Subcutaneous abdominal adipose tissue (tissue), 5 donors: Measurements from ENCODE around the gene TRIM32.
"Not testable (repeated sequence)": the region's sequence is repeated elsewhere in the genome, so short reads cannot be mapped to it uniquely, and the experiment has no call there.

Source experiments
- H3K27ac ChIP-seq: one replicate; pipeline ENCODE4 v1.7.0; 2013; ENCODE audit warnings: low read depth, mild to moderate bottlenecking, inconsistent platforms, low read length, moderate library complexity
- H3K27me3 ChIP-seq, 5 donors: one replicate each; pipeline ENCODE4 v1.7.0; 2013; ENCODE audit warnings: low read length in 5 of 5, inconsistent platforms in 1 of 5; ENCODE audit not compliant: control insufficient read depth in 5 of 5, insufficient read depth in 4 of 5
- H3K36me3 ChIP-seq, 5 donors: one replicate each; pipeline ENCODE4 v1.7.0; 2013; ENCODE audit warnings: low read length in 5 of 5; ENCODE audit not compliant: control insufficient read depth in 5 of 5, insufficient read depth in 5 of 5
- H3K4me1 ChIP-seq, 5 donors: one replicate each; pipeline ENCODE4 v1.7.0; 2013; ENCODE audit warnings: low read length in 5 of 5, mild to moderate bottlenecking in 3 of 5, moderate library complexity in 1 of 5; ENCODE audit not compliant: control insufficient read depth in 5 of 5, insufficient read depth in 5 of 5
- H3K4me3 ChIP-seq, 5 donors: one replicate each; pipeline ENCODE4 v1.7.0; 2013; ENCODE audit warnings: low read length in 5 of 5, low read depth in 1 of 5
- H3K9ac ChIP-seq, 5 donors: one replicate each; pipeline ENCODE4 v1.7.0; 2013; ENCODE audit warnings: low read length in 5 of 5, mild to moderate bottlenecking in 4 of 5, moderate library complexity in 3 of 5
- H3K9me3 ChIP-seq, 5 donors: one replicate each; pipeline ENCODE4 v1.7.0; 2013; ENCODE audit warnings: low read length in 5 of 5; ENCODE audit not compliant: control insufficient read depth in 5 of 5
- donor health status: healthy.
- donor health status: healthy.
- donor health status: healthy.
- donor health status: healthy.
- donor health status: healthy.

TRIM32 gene

DNA sequence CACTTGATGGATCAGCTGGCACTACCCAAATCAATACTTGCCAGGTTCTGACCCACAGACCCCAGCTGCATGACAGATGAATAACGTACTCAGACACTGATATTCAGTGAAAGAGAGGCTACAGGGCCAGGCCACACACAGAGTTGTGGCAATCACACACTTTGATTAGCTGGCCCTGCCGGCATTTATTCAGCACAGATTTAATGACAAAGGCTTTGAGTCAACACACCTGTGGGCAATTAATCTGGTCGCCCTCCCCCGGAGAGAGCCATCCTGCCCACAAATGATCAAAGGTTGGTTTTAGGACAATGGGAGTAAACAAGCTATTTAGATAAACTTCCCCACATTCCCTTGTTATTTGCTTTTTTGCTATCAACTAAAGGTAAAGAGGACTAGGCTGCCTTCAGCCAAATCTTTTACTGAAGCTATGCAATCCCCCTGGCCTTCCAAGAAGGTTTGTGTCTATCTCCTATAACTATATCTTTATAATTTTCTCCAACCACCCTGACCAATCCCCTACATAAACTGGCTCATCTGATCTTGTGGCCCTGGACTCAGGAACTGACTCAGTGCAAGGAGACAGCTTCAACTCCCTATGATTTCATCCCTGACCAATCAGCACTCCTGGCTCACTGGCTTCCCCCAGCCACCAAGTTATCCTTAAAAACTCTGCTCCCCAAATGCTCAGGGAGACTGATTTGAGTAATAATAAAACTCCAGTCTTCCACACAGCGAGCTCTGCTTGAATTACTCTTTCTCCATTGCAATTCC is 12.7 kb upstream of the TRIM32 start:
- Histone ChIP-seq H3K4me3 (no peak overlapping the region), H3K27ac (no peak overlapping the region), H3K9me3 (peaks cover 0 to 16% (median 7%) of the 10 kb centered on the region in 5 donors), H3K36me3 (no peaks in the 10 kb centered on the region), H3K27me3 (no peaks in the 10 kb centered on the region), H3K9ac (no peak overlapping the region), H3K4me1 (peaks cover 0 to 5% (median 0%) of the 10 kb centered on the region in 5 donors)

DNA sequence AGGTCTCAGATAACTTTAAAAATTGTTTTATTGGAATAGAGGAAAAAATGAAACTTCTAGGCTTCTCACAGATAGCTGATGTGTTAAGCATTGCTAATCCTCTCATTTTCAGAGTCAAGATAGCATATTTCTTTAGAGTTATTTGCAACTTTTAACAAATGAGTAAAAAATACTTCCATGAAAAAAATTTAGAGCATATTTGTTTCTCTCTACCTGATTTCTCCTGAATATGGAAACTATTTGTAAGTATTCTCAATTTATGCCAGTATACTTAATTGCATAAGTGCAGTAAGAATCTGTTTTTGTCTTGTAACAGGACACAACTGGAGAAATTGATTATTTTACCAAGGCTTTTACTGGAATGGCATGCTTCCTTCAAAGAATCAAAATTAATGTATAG is 3.6 kb upstream of the TRIM32 start:
- H3K27ac ChIP-seq = no peak overlapping the region
- no peaks in the 10 kb centered on the region for H3K36me3 ChIP-seq

DNA sequence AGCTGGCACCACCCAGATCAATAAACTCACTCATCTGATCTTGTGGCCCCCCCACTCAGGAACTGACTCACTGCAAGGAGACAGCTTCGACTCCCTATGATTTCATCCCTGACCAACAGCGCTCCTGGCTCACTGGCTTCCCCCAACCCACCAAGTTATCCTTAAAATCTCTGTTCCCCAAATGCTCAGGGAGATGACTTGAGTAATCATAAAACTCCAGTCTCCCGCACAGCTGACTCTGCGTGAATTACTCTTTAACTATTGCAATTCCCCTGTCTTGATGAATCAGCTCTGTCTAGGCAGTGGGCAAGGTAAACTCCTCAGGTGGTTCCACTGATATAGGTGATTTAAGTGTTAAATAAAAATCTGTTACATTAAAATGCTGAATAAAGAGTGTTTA is 1.9 kb upstream of the TRIM32 start:
- no peaks in the 10 kb centered on the region for H3K27me3 ChIP-seq
- H3K4me3 ChIP-seq = no peak overlapping the region
- no peaks in the 10 kb centered on the region for H3K9me3 ChIP-seq
- no peak overlapping the region for H3K27ac ChIP-seq
- no peaks in the 10 kb centered on the region for H3K36me3 ChIP-seq
- peaks cover 5 to 36% (median 32%) of the 10 kb centered on the region in 5 donors for H3K4me1 ChIP-seq
- H3K9ac ChIP-seq = no peak overlapping the region

More for the DNA sequence above, 3.6 kb upstream of the TRIM32 start:
- Histone ChIP-seq H3K4me1 (peaks cover 5 to 20% (median 19%) of the 10 kb centered on the region in 5 donors), H3K9me3 (no peaks in the 10 kb centered on the region), H3K27me3 (no peaks in the 10 kb centered on the region), H3K9ac (no peak overlapping the region), H3K4me3 (no peak overlapping the region)

DNA sequence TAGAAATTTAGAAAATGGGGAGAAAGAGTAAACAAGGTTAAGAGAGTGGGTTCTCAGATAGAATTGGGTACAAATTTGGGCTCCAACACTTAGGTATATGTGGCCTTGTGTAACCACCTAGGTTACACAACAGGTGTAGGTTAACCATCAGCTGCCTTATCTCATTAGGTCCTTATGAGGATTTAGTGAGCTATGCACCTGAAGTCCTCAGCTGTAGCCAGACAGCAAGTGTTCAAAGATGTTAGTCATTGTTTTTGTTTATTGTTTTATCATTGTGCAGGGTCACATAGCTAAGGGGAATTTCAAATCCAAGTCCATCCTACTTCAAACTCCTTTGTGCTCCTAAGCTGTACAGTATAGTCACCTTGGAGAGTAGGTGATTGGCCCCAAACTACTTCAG is 970 bp upstream of the TRIM32 start:
- no peak overlapping the region for H3K27ac ChIP-seq

DNA sequence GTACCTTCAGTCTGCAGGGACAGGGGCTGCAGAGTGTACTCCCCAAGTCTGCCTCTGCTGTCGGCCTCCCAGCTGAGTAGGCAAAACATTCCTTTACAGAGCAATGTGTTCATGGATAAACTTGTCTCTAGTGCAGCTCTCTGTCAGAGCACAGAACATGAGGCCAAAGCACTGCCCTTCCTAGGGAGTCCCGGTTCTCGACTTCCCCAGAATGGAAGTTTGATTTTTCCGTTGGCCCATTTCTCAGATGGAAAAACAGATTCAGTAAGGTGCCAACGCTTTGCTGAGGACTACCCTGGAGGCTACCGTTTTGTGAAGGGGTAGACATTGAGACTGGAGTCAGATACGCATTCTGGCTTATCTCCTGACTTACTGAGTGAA is 422 bp upstream of the TRIM32 start:
- H3K4me3 ChIP-seq = peak overlapping the region; percentile 78 to 93 (median 90)
- H3K27ac ChIP-seq = peak overlapping the region; percentile 52
- no peaks in the 10 kb centered on the region for H3K27me3 ChIP-seq
- H3K4me1 ChIP-seq = peaks cover 5 to 36% (median 32%) of the 10 kb centered on the region in 5 donors
- H3K9me3 ChIP-seq = no peaks in the 10 kb centered on the region
- peak overlapping the region; percentile 30 to 90 (median 87) for H3K9ac ChIP-seq
- H3K36me3 ChIP-seq = no peaks in the 10 kb centered on the region

More for the DNA sequence above, 970 bp upstream of the TRIM32 start:
- no peaks in the 10 kb centered on the region for H3K36me3 ChIP-seq
- H3K9ac ChIP-seq = peak overlapping the region in 2 of 5 donors; percentile 89 to 90
- peaks cover 5 to 36% (median 32%) of the 10 kb centered on the region in 5 donors for H3K4me1 ChIP-seq
- H3K27me3 ChIP-seq = no peaks in the 10 kb centered on the region
- H3K4me3 ChIP-seq = peak overlapping the region; percentile 78 to 93 (median 90)
- H3K9me3 ChIP-seq = no peaks in the 10 kb centered on the region

DNA sequence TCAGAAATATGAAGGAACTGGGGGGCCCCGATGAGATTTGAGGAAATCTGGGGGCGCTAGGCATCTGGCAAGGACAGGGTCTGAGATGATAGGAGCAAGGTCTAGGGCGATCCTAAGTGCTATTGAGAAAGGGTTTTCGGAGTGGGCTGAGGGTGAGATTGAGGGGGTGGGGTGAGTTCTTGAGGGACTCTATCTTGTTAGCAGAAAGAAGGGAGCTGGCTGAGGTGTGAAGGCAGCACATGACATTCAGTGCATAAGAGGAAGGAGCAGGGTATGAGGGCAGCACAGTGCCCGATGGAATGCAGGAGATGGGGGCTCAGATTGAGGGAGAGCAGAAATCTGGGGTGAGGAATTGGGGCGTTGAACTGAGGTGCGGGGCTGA is 640 bp downstream of the TRIM32 start:
- H3K27me3 ChIP-seq = no peaks in the 10 kb centered on the region
- no peaks in the 10 kb centered on the region for H3K36me3 ChIP-seq
- H3K4me1 ChIP-seq = peaks cover 5 to 41% (median 32%) of the 10 kb centered on the region in 5 donors
- no peaks in the 10 kb centered on the region for H3K9me3 ChIP-seq
- peak overlapping the region; percentile 52 for H3K27ac ChIP-seq
- H3K9ac ChIP-seq = peak overlapping the region; percentile 63 to 89 (median 78)
- H3K4me3 ChIP-seq = peak overlapping the region; percentile 78 to 97 (median 91)

DNA sequence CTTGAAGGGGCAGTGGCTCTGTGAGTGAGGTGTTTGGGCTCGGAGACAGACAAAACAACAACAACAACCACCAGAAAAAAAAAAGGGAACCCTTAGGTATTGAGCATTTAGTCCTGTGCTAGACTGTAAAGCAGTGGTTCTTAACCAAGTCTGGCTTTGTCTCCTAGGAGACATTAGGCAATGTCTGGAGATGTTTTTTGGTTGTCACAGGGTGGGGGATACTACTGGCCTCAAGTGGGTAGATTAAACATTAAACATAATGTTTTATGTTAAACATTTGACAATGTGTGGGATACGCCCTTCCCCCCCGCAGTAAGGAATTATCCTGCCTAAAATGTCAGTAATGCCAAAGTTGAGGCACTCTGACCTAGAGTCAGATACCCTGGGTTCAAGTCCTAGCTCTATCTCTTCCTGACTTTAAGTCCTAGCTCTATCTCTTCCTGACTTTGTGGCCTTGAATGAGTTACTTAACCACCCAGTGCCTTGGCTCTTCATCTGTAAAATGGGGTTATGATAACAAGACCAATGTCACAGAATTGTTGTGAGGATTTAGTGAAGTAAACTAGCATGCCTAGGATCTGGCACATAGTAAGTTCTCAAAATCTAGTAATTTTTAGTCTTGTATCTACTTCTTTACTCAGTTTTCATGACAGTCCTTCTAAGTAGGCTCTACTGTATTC is 1.8 kb downstream of the TRIM32 start:
- Histone ChIP-seq H3K36me3 (no peaks in the 10 kb centered on the region), H3K9me3 (no peaks in the 10 kb centered on the region), H3K9ac (peak overlapping the region in 1 of 5 donors; percentile 66), H3K27ac (no peak overlapping the region), H3K4me1 (peaks cover 5 to 53% (median 42%) of the 10 kb centered on the region in 5 donors), H3K4me3 (peak overlapping the region in 4 of 5 donors; percentile 78 to 97 (median 90)), H3K27me3 (no peaks in the 10 kb centered on the region)

DNA sequence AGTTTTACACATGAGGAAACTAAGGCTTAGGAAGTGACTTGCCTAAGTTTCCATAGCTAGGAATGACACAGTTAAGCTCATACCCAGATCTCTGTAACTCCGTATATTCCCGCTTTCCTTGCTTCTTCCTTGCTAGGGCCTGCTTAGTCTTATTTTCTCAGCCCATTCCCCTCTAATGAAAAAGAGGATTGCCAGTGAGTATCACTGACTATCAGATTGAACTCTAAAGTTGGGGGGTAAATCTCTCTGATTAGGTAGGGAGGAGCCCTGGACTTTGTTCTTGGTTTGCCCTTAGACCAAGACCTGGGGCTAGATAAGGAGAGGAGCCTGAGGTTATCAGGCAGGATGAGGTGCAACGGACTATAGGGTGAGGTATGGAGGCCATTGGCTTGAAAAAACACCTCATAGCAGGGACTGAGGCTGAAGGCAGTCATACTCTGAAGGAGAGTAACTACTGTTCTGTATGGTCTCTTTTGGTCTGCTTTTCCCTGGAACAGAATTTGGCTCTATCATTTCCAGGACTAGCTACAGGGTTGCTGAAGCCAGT is 2.5 kb downstream of the TRIM32 start:
- no peak overlapping the region for H3K27ac ChIP-seq
- no peak overlapping the region for H3K4me3 ChIP-seq
- no peaks in the 10 kb centered on the region for H3K36me3 ChIP-seq
- no peak overlapping the region for H3K9ac ChIP-seq
- no peaks in the 10 kb centered on the region for H3K27me3 ChIP-seq
- no peaks in the 10 kb centered on the region for H3K9me3 ChIP-seq
- H3K4me1 ChIP-seq = peaks cover 5 to 56% (median 46%) of the 10 kb centered on the region in 5 donors

DNA sequence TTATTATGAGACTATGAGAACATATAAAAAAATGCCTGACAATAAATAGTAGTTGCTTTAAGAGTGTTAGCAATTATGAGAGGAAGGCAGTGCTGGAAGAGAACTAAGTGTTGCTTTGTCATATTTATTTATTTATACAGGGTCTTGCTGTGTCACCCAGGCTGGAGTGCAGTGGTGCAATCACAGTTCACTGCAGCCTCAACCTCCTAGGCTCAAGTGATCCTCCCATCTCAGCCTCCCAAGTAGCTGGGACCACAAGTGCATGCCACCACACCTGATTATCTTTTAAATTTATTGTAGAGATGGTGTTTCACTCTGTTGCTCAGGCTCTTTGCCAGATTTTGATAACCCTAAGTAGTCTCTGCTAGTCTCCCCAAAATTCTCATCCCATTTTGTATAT is 3.7 kb downstream of the TRIM32 start:
- H3K4me3 ChIP-seq, H3K9me3 ChIP-seq, H3K9ac ChIP-seq, H3K27ac ChIP-seq, H3K27me3 ChIP-seq, H3K36me3 ChIP-seq: not testable (repeated sequence)
- H3K4me1 ChIP-seq = peaks cover 5 to 68% (median 49%) of the 10 kb centered on the region in 5 donors

DNA sequence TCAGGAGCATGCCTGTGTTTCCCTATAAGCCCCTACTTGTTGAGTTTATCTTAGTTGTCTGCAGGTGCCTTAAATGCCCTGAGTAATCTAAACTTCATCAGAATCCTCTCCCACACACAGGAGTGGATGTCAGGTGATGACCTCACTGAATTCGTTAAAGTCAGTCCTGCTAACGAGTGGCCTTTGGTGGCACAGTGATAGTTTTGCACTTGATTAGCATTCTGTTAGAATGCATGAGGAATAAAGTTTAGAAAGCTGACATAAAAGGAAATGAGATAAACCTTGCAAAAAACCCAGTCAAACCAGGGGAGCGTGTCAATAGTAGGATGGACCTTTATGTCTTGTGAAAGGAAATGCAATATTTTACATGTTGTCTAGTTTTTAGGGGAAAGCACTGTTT is 4.5 kb downstream of the TRIM32 start:
- Histone ChIP-seq H3K27me3 (no peaks in the 10 kb centered on the region), H3K27ac (no peak overlapping the region), H3K4me3 (no peak overlapping the region), H3K9ac (no peak overlapping the region), H3K36me3 (no peaks in the 10 kb centered on the region), H3K4me1 (peaks cover 5 to 63% (median 44%) of the 10 kb centered on the region in 5 donors), H3K9me3 (no peaks in the 10 kb centered on the region)
